Neuron (in vitro differentiated cells): ENCODE results near the gene REEP5.
"Not testable (repeated sequence)": the region's sequence is repeated elsewhere in the genome, so short reads cannot be mapped to it uniquely, and the experiment has no call there.

Source experiments
- H2AFZ ChIP-seq: one replicate; pipeline ENCODE4 v1.6.1; 2013; ENCODE audit warnings: low read depth, mild to moderate bottlenecking, inconsistent platforms, low read length, moderate library complexity
- H3K27me3 ChIP-seq: one replicate; pipeline ENCODE4 v1.6.1; 2013; ENCODE audit warnings: low read length; ENCODE audit not compliant: insufficient read depth
- H3K36me3 ChIP-seq: one replicate; pipeline ENCODE4 v1.6.1; 2013; ENCODE audit warnings: low read length; ENCODE audit not compliant: insufficient read depth
- H3K4me1 ChIP-seq: one replicate; pipeline ENCODE4 v1.6.1; 2013; ENCODE audit warnings: low read length; ENCODE audit not compliant: insufficient read depth
- H3K4me3 ChIP-seq: 2 replicates; pipeline ENCODE4 v1.5.1; 2013; ENCODE audit warnings: mild to moderate bottlenecking, low read length, moderate library complexity
- H3K9me3 ChIP-seq: one replicate; pipeline ENCODE4 v1.6.1; 2013; ENCODE audit warnings: low read length

REEP5 gene

DNA sequence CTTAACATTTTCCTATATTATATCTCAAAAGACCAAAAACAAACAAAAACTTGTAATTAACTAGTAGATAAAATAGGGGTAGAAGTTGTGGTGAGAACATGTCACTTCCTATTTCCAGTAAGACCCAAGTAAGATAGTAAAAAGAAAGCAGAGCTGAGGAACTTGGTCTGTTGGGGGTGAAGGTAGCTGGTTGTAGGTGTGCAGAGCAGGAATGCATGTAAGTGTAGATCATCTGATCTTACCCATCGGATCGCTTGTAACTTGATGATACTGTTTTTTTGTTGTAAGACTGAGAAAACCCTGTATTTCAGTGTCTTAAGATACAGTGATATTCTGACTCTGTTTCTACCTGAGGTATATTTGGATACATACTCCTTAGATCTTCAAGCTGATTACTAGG, 55.3 kb downstream of the REEP5 start:
- Histone ChIP-seq H3K4me3 (no peak overlapping the region), H3K9me3 (no peaks in the 10 kb centered on the region), H3K36me3 (peaks cover 79% of the 10 kb centered on the region)

DNA sequence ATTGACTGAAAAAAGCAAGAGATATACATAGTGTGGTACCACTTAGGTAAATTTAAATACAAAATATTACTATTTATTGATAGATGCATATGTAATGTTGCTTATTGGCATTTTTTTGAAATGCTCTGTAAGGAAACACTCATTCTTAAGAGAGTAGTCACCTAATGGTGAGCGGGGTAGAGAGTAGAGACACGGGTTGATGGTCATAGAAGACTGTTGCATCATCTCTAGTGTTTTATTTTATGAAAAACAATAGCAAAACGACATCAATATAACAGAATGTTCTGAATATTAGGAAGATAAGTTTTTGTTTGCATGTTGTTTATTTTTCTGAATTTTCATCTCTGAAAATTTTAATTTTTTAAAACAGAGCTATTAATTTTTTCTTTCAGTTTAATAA, 56.9 kb downstream of the REEP5 start:
- H3K4me3 ChIP-seq, result no peak overlapping the region
- H3K36me3 ChIP-seq, result peaks cover 70% of the 10 kb centered on the region
- no peak overlapping the region for H2AFZ ChIP-seq
- H3K9me3 ChIP-seq, result no peaks in the 10 kb centered on the region
- peaks cover 19% of the 10 kb centered on the region for H3K4me1 ChIP-seq
- H3K27me3 ChIP-seq, result no peaks in the 10 kb centered on the region

More for the DNA sequence above, 55.3 kb downstream of the REEP5 start:
- no peaks in the 10 kb centered on the region for H3K27me3 ChIP-seq
- H2AFZ ChIP-seq, result no peak overlapping the region
- peaks cover 15% of the 10 kb centered on the region for H3K4me1 ChIP-seq

DNA sequence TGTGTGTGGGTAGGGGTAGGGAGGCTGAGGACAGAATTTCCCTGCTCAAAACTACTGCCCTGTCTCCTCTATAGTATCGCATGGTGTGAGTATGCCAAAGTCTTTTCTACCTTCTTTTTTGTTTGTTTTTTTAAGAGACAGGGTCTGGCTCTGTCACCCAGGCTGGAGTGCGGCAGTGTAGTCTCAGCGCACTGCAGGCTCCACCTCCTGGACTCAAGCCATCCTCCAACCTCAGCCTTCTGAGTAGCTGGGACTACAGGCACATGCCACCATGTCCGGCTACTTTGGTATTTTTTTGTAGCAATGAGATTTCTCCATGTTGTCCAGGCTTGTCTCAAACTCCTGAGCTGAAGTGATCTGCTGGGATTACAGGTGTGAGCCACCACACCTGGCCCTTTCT, 58.5 kb downstream of the REEP5 start:
- Histone ChIP-seq H2AFZ (no peak overlapping the region), H3K4me3 (no peak overlapping the region), H3K9me3 (no peaks in the 10 kb centered on the region), H3K27me3 (no peaks in the 10 kb centered on the region), H3K36me3 (peaks cover 56% of the 10 kb centered on the region), H3K4me1 (peaks cover 19% of the 10 kb centered on the region)

DNA sequence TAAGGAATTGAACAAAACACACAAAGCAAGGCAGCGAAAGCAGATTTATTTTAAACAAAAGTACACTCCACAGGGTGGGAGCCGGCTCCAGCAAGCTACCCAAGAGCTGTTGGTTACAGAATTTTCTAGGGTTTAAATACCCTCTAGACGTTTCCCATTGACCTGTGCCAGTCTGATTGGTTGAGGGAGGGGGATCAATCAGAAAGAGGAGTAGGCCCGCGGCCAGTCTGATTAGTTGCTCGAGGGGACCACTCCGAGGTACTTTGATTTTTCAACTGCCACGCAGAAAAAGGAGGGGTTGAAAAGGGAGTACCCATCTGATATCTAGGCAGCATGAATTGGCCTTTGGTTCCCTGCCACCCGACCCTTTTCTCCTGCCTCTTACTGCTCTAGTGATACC, 59.9 kb downstream of the REEP5 start:
- no peaks in the 10 kb centered on the region for H3K27me3 ChIP-seq
- H3K4me1 ChIP-seq, result peaks cover 19% of the 10 kb centered on the region
- no peaks in the 10 kb centered on the region for H3K9me3 ChIP-seq
- peak overlapping the region; percentile 97 for H3K4me3 ChIP-seq
- no peak overlapping the region for H2AFZ ChIP-seq
- H3K36me3 ChIP-seq, result peaks cover 44% of the 10 kb centered on the region

DNA sequence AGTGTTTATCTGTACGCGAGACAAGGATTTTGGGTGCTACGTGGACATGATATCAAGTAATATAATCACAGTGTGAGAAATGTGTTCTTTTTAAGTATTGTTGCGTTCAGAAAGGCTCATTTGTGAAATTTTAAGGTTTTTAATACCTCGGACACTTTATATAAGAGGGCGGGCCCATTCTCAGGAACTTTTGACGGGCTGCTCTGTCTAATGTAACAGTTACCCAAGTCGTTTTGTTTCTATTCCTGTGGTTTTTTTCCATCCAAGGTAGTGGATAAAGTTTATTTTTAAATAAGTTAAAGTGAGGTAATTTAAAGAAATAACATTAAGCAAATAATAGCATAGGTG, 60.4 kb downstream of the REEP5 start:
- peak overlapping the region; percentile 65 for H2AFZ ChIP-seq
- peaks cover 39% of the 10 kb centered on the region for H3K36me3 ChIP-seq
- no peaks in the 10 kb centered on the region for H3K9me3 ChIP-seq
- H3K4me1 ChIP-seq, result peaks cover 19% of the 10 kb centered on the region
- H3K27me3 ChIP-seq, result no peaks in the 10 kb centered on the region
- H3K4me3 ChIP-seq, result peak overlapping the region; percentile 97

DNA sequence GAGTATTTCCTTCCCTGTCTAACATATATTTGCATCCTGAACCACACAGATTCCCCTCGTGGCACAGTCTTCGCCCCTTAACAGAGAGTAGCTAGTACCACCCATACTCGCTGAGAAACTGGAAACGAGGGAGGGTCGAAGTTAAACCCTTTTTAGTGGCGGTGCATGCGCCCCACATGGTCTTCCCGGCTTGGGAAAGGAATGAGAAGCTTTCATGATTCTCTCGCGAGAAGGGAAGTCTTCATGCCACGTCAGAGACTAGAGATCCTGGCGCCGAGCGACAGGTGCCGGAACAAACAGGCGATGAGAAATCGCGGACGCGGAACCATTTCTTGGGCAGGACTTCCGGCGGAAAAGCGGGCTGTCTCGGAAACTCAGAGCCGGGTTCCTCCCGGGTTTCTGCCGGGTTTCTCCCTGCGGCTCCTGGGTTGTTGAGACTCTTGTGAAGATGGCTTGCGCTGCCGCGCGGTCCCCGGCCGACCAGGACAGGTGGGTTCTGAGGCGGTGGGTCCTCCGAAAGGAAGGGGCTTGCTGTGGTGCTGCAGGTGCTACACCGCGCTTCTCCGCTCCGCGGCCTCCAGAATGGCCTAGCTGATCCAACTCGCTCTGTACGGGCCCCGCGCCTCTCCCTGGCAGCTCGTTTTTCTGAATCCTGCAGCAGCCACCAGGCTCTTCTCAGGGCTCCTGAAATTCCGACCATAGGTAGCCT, 60.9 kb downstream of the REEP5 start, which contains the start of gene SRP19:
Gene SRP19, plus strand, starts transcription at position 359 of the 709 bp plus-strand sequence. Its CDS starts 90 bp downstream, at position 449.
- Histone ChIP-seq H2AFZ (peak within 1 kb of the TSS; percentile 65), H3K36me3 (peaks cover 35% of the 10 kb centered on the region), H3K4me1 (peaks cover 19% of the 10 kb centered on the region), H3K9me3 (no peaks in the 10 kb centered on the region), H3K4me3 (peak within 1 kb of the TSS; percentile 97), H3K27me3 (no peaks in the 10 kb centered on the region)

DNA sequence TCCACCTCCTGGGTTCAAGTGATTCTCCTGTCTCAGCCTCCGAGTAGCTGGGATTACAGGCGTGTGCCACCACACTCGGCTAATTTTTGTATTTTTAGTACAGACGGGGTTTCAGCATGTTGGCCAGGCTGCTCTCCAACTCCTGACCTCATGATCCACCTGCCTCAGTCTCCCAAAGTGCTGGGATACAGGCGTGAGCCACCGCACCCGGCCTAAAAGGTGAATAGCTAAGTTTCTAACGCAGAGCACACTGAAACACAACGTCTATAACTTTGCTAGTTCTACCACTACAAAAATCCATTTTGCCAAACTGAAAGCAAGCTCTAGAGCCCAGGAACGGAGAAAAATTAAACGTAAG, 61.5 kb downstream of the REEP5 start:
- H3K36me3 ChIP-seq, result peaks cover 31% of the 10 kb centered on the region
- H3K9me3 ChIP-seq, H3K27me3 ChIP-seq: not testable (repeated sequence)
- peak overlapping the region; percentile 97 for H3K4me3 ChIP-seq
- peak overlapping the region; percentile 65 for H2AFZ ChIP-seq
- peaks cover 19% of the 10 kb centered on the region for H3K4me1 ChIP-seq

DNA sequence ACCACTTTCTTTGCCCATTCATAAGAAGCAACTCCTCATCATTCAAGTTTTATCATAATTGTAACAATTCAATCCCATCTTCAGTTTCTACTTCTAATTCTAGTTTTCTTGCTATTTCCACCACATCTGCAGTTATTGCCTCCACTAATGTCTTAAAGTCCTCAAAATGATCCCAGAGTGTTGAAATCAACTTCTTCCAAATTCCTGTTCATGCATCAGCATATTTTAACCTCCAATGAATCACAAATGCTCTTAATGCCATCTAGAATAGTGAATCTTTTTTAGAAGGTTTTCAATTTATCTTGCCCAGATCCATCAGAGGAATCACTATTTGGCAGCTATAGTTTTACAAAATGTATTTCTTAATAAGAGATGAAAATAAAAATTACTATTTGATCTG, 64.2 kb downstream of the REEP5 start:
- Histone ChIP-seq H3K9me3 (no peaks in the 10 kb centered on the region), H3K36me3 (peaks cover 5% of the 10 kb centered on the region), H3K4me1 (peaks cover 15% of the 10 kb centered on the region)

DNA sequence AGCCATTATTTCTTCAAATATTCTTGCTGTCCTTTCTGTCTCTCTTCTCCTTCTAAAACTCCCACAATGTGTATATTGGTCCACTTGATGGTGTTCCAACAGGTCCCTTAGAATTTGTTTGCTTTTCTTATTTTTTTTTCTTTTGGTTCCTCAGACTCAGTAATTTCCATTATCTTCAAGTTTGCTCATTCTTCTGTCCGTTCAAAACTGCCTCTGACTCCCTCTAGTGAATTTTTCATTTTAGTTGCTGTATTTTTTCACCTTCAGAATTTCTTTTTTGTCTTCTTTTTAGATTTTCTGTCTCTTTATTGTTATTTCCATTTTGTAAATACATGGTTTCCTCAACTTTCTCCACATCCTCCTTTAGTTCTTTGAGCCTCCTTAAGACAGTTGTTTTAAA, 67.4 kb downstream of the REEP5 start:
- Histone ChIP-seq H3K4me1 (no peaks in the 10 kb centered on the region), H3K27me3 (no peaks in the 10 kb centered on the region), H3K36me3 (no peaks in the 10 kb centered on the region), H3K4me3 (no peak overlapping the region), H3K9me3 (no peaks in the 10 kb centered on the region), H2AFZ (no peak overlapping the region)

More for the DNA sequence above, 64.2 kb downstream of the REEP5 start:
- no peak overlapping the region for H3K4me3 ChIP-seq
- no peak overlapping the region for H2AFZ ChIP-seq
- no peaks in the 10 kb centered on the region for H3K27me3 ChIP-seq

DNA sequence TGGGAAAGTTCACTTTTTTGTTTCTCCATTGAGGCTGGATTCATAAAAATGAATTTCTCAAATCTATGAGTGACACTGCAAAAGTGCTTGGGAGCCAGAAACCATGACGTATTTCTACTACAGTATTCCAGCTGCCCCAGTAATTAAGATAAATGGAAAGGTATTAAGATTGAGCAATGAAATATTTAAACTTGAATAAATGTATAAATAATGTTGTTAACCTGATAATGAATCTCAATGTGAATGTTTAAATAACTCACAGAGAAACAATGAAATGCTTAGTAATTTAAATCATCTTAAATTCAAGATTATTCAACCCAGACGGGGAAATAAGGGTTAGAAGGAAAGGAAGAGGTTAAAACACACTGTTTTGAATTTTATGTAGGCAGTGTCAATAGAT, 72.1 kb downstream of the REEP5 start:
- no peaks in the 10 kb centered on the region for H3K27me3 ChIP-seq
- H3K36me3 ChIP-seq, result no peaks in the 10 kb centered on the region
- no peak overlapping the region for H2AFZ ChIP-seq

DNA sequence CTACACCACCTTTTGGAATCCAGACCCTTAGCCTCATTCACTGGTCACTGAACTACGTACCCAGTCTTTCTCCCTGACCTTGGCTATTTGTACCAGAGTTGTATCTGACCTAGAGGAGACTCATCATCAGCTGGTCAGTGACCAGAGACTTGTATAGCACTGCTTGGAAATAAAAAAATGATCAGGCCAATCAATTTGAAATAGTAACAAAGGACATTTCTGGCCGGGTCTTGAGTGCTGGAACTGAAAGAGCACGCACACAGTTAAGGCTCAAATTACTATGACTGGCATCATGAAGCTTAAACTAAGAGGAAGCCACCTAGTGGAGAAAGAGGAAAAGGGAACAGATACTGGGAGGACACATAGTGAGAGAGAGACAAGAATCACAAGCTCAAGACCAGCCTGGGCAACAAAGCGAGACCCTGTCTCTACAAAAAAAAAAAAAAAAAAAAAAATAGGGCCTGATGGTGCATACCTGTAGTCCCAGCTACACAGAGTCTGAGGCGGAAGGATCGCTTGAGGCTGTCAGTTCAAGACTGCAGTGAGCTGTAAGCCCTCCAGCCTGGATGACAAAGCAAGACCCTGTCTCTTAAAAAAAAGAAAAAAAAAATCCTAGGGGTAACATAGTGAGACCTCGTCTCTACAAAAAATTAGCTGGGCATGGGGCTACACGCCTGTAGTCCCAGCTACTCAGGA, 73.8 kb downstream of the REEP5 start:
- Histone ChIP-seq H3K4me3 (no peak overlapping the region), H2AFZ (no peak overlapping the region), H3K27me3 (no peaks in the 10 kb centered on the region), H3K36me3 (no peaks in the 10 kb centered on the region), H3K9me3 (no peaks in the 10 kb centered on the region), H3K4me1 (no peaks in the 10 kb centered on the region)

More for the DNA sequence above, 72.1 kb downstream of the REEP5 start:
- Histone ChIP-seq H3K4me3 (no peak overlapping the region), H3K9me3 (no peaks in the 10 kb centered on the region), H3K4me1 (no peaks in the 10 kb centered on the region)

DNA sequence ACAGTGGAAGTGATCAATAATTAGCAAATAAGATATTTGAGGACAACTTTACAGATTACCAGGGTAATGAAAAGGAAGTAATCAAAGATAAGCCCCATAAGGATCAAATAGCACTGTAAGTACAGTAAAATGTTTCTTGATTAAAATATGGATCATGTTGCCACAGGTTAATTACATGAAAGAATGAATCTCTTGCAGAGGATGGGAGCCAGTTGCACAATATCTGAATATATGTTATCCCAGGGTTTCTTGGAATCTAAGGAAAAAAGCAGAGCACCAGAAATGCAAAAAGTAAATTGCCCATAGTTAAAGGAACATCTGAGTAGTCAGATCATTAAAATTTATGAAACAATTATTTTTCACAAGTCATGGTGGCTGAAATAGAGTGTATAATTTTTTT, 74.7 kb downstream of the REEP5 start:
- peaks cover 9% of the 10 kb centered on the region for H3K36me3 ChIP-seq
- no peaks in the 10 kb centered on the region for H3K27me3 ChIP-seq
- H3K4me3 ChIP-seq, result no peak overlapping the region
- no peaks in the 10 kb centered on the region for H3K9me3 ChIP-seq
- H3K4me1 ChIP-seq, result no peaks in the 10 kb centered on the region
- no peak overlapping the region for H2AFZ ChIP-seq

DNA sequence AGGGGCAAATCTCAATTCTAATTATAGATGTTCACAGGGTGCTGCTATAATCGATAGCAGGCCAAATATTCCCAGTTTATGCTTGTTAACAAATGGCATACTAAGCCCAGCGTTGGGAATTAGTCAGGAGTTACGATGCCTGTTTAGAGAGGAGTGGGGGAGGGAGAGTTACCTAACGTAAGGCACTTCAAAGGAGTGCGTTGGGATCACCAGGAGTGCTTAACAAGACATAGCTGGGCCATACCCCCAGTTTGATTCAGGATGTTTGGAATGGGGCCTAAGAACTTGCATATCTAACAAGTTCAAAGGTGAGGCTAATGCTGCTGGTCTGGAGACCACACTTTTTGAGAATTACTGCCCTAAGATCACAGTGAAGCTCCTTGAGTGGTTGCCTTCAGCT, 75.5 kb downstream of the REEP5 start:
- Histone ChIP-seq H3K4me1 (no peaks in the 10 kb centered on the region), H3K4me3 (no peak overlapping the region), H3K27me3 (no peaks in the 10 kb centered on the region), H2AFZ (no peak overlapping the region), H3K9me3 (no peaks in the 10 kb centered on the region), H3K36me3 (peaks cover 16% of the 10 kb centered on the region)
